Activated CD8-positive, alpha-beta memory T cell treated with anti-CD3 and anti-CD28 coated beads, Interleukin-2, amount 50 U/mL, for 48 hours (primary cell): Measurements from ENCODE around the gene NUTM2E.
"Not testable (repeated sequence)": the region's sequence is repeated elsewhere in the genome, so short reads cannot be mapped to it uniquely, and the experiment has no call there.

Experiments
- DNase-seq: peaks from one replicate; pipeline ENCODE4 v3.0.0-alpha.2; 2020

The NUTM2E gene, protein sequence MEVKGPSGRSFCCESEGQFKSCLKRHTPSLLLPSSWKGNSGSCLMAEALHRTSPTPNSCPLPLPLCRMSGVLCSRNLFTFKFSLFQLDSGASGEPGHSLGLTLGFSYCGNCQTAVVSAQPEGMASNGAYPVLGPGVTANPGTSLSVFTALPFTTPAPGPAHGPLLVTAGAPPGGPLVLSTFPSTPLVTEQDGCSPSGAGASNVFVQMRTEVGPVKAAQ (N-terminal part only)

DNA sequence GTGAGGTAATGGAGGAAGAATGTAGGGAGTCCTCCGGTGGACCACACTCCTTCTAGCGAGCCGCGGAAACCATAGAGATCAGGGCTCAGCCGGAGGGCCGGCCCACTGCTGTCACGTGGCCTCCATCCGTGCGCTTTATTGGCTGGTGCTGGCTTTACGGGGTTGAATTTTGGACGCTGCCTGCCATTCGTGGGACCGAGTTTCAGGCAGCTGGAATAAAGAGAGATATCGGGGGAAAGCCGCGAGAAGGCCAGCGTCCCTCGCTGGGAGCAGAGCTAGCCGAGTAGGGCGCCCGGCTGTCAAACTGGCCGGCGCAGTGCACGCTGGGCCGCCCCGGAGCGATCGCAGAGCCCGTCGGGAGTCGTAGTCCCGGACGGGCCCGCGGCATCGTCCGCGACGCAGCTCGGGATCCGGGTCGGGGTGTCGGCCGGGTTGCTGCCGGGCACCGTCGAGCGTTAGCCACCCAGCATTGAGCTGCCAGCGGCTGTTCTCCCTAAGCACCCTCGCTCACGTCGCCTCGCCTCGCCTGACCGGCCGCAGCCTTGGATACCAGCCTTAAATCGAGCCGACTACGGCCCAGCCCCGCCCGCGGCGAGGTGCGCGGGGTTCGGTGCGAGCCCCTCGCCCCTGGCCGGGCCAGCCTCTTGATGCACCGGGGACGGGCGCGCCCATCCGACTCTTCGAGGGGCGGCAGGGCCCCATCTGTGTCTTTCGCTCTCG is at the start of gene NUTM2E:
TSS of gene NUTM2E (plus strand) at position 244 of the 720 bp plus-strand sequence. CDS start 15,002 bp downstream, outside the sequence.
- peak; percentile 84 for DNase-seq

DNA sequence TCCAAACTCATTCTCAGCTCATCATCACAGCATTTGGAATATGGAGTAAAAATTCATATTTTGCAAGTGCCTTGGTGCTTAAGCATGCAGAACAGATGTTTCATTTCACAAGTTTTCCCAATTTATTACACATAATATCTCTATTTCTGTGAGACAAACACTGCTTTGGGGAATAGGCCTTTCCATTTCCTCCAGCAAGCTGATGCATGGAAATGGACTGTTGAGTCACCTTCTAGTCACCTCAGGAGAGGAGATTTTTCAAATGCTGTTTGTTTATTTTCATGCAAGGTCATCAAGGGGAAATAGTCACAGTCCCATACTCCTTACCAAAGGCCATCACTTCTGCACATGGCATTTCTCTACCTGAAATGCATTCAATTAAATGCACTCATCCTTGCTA is 48.5 kb upstream of the NUTM2E start:
- not testable (repeated sequence) for DNase-seq

GRCh38 chr10:79779310-79779938 is 47.1 kb upstream of the NUTM2E start:
- DNase-seq: peak; percentile 72

DNA sequence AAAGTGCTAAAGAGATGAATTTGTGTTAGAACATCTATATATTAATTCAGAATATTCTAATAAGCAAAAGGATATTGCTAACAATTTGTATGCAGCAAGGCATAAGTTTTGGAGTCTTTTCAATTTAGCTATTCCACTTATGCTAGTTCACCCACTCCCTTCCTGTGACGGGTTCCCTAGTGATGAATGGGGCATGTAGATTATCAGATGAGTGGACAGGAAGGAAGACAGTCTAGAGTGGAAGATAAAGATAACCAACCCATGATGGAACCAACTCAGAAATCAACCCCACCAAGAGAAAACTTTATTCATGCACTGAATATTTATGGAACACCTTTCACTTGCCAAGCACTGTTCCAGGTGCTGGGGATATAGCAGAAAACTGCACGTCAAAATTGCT is 46.5 kb upstream of the NUTM2E start:
- not testable (repeated sequence) for DNase-seq

DNA sequence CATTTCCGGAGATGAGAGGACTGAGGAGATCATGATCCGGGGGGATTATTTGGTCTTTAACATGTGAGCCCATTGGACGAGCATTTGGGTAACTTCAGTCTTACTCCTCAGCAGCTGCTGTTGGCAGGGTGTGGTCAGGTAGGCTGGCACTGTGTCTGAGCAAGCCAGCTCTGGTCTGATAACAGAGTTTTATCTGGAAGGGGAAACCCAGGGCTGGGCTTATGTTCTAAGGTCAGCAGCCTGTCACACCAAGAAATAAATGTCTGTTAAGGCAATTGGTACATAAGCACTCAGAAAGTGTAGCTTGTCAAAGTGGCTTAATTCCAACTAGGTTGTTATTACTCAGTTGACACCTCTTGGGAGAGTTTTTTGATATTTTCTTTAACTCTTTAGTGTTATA is 45.0 kb upstream of the NUTM2E start:
- not testable (repeated sequence) for DNase-seq

GRCh38 chr10:79787455-79787952 is 39.0 kb upstream of the NUTM2E start:
- DNase-seq: not testable (repeated sequence)

DNA sequence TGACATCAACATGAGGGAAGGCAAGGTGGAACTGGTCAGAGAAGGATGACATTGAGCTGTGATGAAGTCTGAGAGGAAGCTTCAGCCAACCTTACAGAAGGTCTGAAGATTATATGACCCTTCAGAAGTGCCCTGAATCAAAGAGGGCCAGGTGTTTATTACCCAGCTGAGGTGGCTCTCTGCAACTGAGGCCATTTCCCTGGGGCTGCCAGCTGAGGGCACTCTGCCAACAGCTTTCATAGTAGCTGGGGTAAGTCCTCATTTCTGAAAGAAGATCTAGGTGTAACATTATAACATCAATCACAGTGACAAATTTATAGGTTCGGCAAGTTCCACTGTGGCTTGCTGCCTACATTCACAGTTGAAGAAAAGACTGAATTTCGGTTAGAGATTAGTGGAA is 37.2 kb upstream of the NUTM2E start:
- DNase-seq: not testable (repeated sequence)

DNA sequence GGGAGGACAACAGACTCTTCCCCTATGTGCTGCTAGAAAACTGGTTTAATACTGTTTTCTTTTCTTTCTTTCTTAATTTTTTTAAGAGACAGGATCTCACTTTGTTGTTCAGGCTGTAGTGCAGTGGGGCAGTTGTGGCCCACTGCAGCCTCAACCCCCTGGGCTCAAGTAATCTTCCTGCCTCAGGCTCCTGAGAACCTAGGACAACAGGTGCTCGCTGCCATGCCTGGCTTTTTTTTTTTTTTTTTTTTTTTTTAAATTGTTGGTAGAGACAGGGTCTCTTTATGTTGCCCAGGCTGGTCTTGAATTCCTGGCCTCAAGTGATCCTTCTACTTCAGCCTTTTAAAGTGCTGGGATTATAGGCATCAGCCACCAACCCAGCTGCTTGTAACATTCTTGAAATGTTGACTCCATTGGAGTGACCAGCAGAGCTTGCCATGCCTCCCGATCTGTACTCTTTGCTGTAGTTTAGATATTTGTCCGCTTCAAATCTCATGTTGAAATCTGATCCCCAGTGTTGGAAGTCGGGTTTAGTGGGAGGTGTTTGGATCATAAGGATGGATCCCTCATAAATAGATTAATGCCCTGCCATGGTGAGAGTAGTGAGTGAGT is 34.5 kb upstream of the NUTM2E start:
- DNase-seq: not testable (repeated sequence)

DNA sequence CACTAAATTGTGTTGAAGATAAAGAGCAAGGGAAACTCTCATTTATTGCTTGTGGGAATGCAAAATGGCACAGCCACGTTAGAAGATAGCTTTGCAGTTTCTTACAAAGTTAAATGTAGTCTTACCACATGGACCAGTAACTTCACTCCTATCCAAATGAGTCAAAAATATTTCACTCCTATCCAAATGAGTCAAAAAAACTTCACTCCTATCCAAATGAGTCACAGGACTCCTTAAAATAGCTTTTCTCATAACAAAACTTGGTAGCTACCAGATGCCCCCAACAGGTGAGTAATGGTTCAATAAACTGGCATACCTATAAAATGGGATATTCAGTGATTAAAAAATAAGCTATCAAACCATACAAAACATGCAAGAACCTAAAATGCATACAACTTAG is 27.2 kb upstream of the NUTM2E start:
- not testable (repeated sequence) for DNase-seq

GRCh38 chr10:79805857-79806256 is 20.7 kb upstream of the NUTM2E start:
- not testable (repeated sequence) for DNase-seq

GRCh38 chr10:79811895-79812294 is 14.6 kb upstream of the NUTM2E start:
- DNase-seq: not testable (repeated sequence)

GRCh38 chr10:79816290-79816689 is 10.2 kb upstream of the NUTM2E start:
- DNase-seq: not testable (repeated sequence)

- peak; percentile 55 for DNase-seq
These were observed 3.2 kb upstream of the NUTM2E start for GRCh38 chr10:79823387-79823786.

DNA sequence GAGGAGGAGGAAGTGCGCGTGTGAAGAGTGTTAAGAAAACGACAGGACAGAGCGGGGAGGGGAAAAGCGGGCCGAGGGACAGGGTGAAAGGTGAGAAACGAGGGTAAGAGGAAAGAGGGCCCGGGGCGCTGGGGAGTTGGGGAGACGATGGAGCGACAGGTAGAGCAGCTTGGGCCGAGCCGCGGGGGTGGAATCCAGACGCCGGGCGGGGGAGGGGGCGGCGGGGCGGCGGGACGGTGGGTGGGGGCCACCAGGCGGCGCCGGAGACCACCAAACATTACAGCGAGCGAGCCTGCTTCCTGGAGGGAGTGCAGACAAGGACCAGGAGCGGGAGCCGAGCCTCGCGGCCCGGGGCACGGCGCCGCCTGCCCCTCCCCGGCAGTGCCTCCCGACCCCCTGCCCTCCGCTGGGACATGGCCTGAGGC is 940 bp upstream of the NUTM2E start:
- not testable (repeated sequence) for DNase-seq

DNA sequence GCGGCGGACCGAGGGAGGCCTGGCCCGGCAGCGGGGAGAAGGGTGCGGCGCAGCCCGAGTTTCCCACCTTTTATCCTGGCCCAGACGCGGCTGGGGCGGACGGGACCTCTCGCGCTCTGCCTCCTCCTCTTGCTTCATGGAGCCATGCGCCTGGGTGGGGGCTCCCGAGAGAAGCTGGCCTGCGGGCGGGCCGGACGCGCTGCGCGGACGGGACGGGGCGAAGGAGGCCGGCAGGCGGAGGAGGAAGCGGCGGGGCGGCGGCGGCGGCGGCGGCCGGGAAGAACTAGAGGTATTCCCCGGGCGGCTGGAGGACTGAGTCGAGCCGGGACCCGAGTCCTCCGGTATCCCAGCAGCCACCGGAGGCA is 426 bp upstream of the NUTM2E start:
- DNase-seq: peak; percentile 68

DNA sequence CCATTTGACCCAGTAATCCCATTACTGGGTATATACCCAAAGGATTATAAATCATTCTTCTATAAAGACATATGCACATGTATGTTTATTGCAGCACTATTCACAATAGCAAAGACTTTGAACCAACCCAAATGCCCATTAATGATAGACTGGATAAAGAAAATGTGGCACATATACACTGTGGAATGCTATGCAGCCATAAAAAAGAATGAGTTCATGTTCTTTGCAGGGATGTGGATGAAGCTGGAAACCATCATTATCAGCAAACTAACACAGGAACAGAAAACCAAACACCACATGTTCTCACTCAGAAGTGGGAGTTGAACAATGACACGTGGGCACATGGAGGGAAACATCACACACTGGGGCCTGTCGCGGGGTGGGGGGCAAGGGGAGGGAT is 7.3 kb downstream of the NUTM2E start:
- DNase-seq: not testable (repeated sequence)

GRCh38 chr10:79835891-79836290 is 9.4 kb downstream of the NUTM2E start:
- not testable (repeated sequence) for DNase-seq

DNA sequence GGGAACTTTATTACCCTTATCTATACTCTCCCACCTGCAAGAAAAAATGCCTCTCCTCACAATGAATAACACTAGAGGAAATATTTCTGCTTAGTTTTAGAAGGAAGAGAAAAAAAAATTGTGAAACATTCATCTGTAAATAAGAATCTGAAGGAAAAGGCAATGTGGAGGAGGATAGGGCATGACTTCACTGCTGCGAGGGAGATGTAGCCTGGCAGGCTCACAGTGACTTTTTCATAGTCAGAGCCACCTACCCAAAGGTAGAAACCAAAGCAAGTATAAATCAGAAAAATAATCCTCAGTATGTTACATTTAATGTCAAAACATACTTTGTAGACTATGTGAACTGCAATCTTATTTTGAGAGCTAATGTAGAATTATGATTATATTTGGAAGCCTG is 10.4 kb downstream of the NUTM2E start:
- not testable (repeated sequence) for DNase-seq

DNA sequence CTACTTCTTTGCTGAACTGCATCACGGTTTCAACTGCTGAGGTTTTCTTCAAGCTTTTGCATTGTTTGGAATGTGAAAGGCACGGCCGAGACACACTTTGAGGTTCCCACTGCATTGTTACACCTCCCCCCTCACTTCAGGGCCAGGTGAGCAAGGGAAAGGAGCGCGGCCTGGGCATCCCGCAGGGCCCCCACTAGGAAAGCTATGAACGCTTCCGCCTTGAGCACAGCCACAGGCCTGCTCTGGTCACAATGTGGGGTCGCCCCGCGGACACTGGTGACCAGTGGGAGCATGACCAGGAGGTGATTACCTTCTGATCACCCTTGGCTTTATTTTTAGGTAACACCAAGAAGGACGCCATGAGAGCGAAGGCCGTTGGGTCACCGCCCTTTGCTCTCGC is 11.9 kb downstream of the NUTM2E start:
- DNase-seq: not testable (repeated sequence)

GRCh38 chr10:79853191-79853854 is 26.8 kb downstream of the NUTM2E start:
- not testable (repeated sequence) for DNase-seq

GRCh38 chr10:79862269-79862668 is 35.7 kb downstream of the NUTM2E start:
- not testable (repeated sequence) for DNase-seq

- not testable (repeated sequence) for DNase-seq
These were observed 36.3 kb downstream of the NUTM2E start for GRCh38 chr10:79862803-79863202.
